Measurements from ENCODE around the gene SCFD1.
"Not testable (repeated sequence)": the region's sequence is repeated elsewhere in the genome, so short reads cannot be mapped to it uniquely, and the experiment has no call there.

Gene SCFD1, protein sequence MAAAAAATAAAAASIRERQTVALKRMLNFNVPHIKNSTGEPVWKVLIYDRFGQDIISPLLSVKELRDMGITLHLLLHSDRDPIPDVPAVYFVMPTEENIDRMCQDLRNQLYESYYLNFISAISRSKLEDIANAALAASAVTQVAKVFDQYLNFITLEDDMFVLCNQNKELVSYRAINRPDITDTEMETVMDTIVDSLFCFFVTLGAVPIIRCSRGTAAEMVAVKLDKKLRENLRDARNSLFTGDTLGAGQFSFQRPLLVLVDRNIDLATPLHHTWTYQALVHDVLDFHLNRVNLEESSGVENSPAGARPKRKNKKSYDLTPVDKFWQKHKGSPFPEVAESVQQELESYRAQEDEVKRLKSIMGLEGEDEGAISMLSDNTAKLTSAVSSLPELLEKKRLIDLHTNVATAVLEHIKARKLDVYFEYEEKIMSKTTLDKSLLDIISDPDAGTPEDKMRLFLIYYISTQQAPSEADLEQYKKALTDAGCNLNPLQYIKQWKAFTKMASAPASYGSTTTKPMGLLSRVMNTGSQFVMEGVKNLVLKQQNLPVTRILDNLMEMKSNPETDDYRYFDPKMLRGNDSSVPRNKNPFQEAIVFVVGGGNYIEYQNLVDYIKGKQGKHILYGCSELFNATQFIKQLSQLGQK

DNA sequence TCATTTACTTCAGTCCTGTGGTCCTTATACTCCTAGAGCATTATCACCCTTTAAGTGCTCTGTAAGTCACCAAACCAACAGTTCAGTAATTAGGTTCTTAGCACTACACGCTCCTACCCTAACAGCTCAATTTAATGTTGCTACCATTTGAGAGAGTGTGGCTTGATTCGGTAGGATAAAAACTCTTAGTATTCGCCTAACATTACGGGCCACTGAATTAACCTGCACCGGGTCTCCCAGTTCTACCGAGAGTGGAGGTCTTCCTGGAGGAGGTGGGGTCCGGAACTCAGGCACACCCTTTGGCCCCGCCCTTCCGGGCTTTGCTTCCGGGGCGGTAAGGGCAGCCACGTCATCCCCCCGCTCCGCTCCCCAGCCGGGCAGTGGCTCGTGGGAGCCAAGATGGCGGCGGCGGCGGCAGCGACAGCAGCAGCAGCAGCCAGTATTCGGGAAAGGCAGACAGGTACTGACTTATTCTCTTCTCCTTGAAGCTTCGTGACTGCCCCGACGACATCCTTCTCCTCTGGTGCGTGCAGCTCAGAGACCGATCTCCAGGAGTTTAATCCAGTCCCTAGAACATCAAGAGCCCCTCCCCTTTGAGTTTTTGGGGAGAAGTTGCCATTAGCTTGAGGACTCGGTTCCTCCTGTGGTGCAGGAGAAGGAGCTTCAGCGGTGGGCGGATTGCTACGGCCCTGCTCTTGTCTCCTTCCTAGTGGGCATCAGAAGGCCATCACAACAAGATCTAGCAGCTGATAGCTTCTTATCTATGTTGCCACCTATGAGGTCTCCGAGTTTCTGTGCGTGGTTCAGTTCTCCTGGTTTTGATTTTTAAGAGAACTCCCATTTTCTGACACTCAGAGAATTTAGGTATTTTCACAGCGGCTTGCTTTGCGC is at the start of gene SCFD1:
Gene SCFD1, plus strand, starts transcription at position 380 of the 891 bp plus-strand sequence. Its CDS starts 20 bp downstream, at position 400.
- DNase-seq, result peak; percentile 88

DNA sequence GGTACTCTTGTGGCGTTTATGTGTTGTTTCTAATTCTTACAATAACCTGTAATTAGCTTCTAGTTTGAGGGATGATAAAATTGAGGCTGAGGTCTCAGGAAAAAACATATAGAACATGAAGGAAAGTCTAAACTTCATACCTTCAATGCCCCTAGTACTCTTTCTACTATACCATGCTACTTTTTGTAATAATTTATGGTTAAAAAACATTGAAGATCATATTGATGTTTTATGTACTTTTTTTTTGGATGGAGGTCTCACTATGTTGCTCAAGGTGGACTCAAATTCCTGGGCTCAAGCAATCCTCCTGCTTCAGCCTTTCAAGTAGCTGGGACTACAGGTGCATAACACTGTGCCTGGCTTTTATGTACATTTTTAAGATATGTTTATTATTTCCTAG is 49.3 kb upstream of the SCFD1 start:
- DNase-seq, result no peak

DNA sequence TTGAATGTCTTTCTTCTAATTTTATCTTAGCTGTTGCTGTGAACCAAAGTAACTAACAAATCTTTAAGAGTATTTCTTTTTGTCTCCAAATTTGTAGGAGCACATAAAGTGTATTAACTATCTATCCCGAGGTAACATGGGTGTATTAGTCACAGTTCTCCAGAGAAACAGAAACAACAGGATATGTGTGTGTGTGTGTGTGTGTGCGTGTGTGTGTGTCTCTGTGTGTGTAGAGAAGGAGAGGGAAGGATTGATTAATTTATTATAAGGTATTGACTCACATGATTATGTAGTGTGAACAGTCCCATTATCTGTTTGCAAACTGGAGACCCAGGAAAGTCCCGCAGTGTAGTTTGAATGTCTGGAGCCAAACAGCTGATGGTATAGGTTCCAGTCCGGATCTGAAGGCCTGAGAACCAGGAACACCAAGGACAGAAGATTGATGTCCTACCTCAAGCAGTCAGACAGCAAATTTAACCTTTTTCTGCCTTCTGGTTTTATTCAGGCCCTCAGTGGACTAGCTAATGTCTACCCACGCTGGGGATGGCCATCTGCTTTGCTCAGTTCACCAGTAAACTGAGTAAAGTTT is 48.8 kb upstream of the SCFD1 start:
- DNase-seq, result peak; percentile 55

DNA sequence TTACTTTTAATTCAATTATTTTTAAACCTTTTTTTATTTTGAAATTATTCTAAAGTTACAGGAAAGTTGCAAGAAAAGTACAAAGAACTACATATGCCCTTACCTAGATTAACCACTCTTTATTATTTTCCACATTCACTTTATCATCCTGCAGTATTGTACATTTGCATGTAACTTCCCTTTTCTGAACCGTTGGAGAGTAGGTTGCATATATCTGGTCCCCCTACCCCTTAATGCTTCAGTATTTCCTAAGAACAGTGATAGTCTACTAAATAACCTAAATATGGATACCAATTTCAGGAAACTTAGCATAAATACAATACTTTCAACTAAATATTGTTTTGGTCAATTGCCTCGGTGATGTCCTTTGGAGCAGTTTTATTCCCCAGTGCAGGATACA is 48.2 kb upstream of the SCFD1 start:
- no peak for DNase-seq

DNA sequence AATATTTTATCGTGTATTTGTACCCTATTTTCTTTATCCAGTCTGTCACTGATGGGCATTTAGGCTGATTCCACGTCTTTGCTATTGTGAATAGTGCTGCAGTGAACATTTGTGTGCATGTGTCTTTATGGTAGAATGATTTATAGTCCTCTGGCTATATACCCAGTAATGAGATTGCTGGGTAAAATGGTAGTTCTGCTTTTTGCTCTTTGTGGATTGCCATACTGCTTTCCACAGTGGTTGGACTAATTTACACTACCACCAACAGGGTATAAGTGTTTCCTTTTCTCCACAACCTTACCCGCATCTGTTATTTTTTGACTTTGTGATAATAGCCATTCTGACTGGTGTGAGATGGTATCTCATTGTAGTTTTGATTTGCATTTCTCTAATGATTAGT is 47.3 kb upstream of the SCFD1 start:
- not testable (repeated sequence) for DNase-seq

DNA sequence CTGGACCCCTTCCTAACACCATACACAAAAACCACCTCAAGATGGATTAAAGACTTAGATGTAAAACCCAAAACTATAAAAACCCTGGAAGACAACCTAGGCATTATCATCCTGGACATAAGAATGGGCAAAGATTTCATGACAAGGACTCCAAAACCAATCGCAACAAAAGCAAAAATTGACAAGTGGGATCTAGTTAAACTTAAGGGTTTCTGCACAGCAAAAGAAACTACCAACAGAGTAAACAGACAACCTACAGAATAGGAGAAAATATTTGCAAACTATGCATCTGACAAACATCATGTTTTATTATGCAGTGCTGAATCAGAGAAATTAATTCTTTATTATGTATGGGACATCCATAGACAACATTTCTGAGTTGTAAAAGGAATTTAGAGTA is 45.8 kb upstream of the SCFD1 start:
- DNase-seq, result not testable (repeated sequence)

DNA sequence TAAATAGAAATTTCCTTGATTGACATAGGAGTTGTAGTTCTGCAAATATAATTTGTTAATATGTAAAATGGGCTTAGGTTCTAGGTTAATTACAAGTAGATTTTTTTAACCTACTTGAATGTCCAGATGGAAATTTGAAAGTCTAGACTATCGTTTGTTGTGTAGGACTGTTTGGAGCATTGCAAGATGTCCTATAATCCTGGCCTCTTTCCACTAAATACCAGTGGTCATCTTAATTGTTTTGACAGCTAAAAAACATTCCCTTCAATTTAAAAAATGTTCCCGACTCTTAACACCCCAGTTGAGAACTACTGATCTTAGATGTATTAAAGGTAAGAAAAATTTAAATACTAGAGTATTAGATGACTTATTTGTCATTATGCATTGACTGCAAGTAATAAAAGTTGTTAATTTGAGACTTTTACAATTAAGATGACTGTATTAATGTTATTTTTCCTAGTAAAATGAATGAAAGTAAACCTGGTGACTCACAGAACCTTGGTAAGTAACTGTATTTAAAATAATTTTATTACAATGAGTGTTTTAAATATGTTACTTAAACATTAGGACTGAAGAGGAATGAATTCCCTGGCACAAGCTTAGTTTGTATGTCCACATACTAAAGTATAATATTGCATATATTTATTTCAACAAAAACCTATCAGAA is 41.4 kb upstream of the SCFD1 start:
- DNase-seq, result no peak

DNA sequence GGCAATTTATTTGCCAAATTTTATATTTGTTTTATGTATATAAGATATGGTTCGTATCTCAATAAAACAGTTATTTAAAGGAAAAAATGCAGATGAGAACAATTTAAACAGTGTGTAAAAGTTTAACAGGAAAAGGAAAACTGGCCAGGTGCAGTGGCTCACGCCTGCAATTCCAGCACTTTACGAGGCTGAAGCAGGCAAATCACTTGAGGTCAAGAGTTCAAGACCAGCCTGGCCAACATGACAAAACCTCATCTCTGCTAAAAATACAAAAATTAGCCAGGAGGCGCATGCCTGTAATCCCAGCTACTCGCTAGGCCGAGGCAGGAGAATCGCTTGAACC is 40.9 kb upstream of the SCFD1 start:
- DNase-seq, result no peak

DNA sequence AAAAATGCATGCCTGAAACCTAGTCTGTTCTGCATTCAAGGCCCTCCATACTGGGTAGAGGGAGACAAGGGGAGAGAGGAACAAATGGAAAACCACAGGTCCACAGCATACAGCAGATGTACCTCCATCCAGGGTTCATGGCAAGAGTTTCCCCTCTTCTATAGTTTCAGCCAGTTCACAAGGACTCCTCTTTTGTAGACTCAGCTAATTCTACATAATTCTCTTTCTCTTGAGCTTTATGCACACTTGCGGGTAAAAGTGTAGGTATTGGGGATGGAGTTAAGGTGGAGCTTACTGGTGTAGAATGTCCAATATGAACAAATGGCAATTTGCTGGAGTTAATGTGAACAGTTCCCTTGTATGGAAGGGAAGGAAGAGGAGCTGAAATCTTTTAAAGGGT is 39.7 kb upstream of the SCFD1 start:
- no peak for DNase-seq

DNA sequence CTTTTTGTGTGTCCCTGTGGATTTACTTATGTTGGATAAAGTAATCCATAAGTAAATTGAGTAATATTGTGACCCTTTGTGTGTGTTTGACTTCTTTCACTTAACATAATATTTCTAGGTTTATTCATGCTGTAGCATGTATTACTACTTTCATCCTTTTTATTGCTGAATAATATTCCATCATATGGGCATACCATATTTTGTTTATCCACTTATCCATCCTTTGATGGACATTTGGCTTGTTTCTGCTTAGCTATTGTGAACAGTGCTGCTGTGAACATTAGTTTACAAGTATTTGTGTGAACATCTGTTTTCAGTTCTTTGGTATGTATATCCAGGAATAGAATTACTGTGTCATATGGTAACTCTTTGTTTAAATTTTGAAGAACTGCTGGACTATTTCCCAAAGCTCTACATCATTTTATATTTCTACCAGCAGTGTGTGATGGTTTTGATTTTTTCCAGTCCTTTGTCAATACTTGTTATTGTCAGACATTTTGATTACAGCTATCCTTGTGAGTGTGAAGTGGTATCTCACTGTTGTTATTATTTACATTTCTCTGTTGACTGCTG is 38.0 kb upstream of the SCFD1 start:
- peak; percentile 7 for DNase-seq

DNA sequence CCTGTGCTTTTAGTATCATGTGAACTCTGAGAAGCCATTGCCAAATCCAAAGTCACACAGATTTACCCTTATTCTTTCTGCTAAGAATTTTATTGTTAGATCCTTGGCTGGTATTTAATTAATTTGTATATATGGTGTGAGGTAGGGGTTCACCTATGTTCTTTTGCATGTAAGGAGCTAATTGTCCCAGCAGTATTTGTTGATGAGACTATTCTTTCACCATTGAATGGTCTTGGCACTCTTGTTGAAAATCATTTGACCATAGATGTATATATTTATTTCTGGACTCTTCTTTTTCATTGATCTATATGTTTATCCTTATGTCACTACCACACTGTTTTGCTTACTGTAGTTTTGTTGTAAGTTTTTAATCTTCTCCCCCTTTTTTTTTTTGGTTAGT is 36.9 kb upstream of the SCFD1 start:
- DNase-seq, result no peak

DNA sequence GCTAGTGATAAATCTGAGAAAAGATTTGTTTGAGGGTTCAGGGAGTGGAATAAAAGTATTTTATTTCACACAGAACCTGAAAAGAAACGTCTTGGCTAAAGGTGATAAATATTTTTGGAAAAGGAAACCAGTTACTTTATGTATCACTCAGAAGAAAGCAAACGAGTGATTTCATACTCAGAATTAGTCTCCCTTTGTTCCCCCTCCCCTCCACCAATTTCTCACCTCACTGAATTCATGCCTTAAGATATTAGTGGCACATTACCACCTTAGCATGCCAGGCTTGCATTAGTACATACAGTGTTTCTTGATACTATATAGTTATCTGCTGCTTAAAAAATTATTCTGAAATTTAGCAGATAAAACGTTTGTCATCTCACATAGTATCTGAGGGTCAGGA is 35.0 kb upstream of the SCFD1 start:
- DNase-seq, result no peak

DNA sequence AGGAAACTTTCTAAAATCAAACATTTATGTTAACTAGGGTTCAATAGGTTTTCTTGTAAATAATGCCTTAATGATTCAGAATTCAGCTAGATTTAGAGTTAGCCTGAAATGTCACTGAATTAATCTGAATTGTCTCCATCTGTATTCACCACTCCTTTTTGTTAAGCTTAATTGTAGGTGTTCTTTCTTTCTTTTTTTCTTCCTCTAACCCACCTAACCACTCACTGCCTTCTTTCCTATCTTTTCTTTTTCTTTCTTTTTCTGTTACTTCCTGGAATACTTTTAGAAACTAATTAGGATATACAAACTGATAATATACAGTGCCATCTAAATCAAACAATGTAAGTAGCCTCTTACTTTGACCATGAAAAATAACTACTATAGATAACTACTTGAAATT is 33.2 kb upstream of the SCFD1 start:
- no peak for DNase-seq

DNA sequence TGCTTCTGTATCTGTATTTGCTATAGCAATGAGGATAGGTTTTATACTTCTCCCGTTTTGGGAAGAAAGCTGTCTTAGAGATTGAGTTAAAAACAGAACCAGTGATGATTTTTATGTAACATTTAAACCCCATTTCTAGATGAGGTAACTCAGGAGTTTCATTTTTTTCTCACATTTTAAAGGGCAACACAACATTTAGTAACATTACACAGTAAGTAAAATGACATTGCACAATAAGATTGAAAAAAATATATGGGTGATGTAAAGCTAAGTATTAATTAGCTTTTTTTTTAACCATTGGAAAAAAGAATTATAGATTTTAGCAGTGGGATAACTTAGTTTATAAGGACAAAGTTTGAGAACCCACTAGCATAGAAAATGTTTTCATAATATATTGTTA is 25.2 kb upstream of the SCFD1 start:
- DNase-seq, result no peak

DNA sequence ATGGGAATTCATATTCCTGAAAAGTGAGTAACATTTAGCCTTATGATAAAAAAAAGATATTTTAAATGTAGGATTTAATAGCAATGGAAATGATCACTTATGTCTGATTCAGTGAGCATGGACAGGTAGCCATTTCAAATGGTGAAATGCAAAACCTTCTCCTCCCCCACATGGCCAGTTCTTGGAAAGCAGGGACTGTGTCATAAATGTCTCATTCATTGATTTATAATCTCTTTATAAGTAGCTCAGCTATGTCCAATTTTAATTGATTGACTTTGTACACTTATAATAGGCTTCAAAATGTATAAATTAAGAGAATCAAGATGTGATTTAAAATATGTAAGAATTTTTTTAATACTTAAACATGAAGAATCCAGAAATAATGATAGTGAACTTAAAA is 24.6 kb upstream of the SCFD1 start:
- no peak for DNase-seq

DNA sequence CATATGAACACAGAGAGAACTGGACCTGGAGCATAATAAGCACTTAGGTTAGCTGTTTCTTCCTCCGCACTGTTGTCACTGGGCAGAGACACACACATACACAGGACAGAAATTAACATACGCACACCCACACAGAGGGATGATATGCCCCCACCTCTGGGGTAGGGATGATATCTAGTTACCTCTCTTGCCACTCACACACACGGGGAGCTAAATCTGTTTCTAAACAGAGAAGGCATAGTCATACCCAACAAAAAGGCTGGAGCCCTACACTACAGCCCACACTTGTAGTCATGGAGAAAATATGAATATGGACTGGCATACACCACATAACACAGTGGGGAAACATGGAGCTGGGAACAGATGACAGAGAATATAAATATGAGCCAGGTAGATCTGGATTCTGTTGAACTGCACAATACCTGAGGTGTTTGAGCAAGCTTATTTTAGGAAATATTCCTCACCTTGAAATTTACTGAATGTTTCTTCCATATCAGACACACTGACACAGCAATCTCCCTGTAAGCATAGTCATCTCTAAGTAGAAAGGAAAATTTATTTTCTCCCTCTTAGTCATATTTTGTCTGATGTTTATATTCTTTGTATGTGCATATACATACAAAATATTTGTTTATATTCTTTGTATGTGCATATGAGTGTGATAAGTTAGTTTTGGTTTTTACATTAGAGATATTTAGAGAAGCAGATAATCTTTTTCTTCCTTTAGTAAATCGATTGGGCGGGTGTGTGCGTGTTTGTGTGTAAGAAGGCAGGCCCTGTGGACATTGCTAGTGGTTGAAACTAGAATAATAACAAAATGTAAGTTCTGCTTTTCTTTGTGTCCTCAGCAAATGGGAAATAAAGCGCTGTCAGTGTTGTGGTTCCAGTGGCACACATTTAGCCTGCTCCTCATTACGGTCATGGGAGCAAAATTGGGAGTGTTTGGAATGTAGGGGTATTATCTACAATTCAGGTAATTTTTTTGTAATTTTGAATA is 20.9 kb upstream of the SCFD1 start:
- no peak for DNase-seq

DNA sequence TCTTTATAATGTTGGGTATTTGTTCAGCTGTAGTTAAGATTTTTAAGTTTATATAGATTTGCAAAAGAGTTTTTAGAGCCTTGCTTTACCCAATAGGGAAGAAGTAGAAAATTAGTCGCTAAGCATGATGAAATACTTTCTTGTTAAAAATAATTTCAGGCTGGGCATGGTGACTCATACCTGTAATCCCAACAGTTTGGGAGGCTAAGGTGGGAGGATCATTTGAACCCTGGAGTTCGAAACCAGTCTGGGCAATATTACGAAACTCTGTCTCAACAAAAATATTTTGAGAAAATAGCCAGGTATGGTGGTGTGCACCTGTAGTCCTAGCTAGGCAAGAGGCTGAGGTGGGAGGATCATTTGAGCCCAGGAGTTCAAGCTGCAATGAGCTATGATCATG is 18.7 kb upstream of the SCFD1 start:
- no peak for DNase-seq

DNA sequence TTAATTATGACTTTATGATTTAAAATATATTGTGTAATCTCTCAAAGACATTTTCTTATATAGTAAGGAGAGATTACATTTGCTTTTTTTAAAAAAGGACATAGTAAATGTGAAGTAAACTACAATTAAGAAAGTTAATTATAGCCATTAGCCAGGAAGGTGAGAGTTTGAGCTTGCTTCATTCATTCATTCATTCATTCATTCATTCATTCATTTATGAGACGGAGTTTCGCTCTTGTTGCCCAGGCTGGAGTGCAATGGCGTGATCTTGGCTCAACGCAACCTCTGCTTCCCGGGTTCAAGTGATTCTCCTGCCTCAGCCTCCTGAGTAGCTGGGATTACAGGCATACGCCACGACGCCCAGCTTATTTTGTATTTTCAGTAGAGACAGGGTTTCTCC is 17.4 kb upstream of the SCFD1 start:
- DNase-seq, result not testable (repeated sequence)

DNA sequence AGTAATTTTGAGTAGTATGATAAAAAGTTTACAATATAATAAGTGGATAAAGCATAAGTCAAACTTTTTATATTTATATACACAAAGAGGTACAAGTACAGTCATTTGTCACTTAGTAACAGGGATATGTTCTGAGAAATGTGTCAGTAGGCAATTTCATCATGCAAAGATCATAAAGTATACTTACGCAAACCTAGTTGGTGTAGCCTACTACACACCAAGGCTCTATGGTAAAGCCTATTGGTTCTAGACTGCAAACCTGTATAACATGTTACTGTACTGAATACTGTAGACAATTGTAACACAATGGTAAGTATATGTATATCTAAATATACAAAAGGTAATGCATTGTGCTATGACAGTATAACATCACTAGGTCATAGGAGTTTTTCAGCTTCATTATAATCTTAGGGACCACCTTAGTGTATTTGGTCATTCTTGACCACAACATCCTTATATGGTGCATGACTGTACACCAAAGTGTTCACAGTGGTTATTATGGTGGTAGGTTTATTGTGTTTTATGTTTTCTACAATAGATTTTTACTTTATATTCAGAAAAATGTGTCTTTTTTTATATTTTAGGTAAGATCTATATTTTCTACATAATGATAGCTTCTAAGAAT is 14.9 kb upstream of the SCFD1 start:
- peak; percentile 39 for DNase-seq

DNA sequence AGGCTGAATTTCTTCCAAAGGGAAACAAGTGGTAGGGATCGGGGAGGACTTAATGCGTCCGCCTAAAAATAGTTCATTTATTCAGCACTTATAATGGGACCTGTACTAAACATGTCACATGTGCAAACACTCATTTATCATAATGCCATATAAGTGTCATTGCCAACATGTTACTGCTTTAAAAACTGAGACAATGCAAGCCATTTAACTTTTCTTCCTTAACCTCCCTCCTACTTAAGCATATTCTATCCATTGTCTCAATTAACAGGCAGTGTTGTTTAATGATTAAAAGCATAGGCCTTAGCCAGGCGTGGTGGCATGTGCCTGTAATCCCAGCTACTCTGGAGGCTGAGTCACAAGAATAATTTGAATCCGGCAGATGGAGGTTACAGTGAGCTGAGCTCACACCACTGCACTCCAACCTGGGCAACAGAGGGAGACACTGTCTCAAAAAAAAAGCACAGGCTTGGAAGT is 13.5 kb upstream of the SCFD1 start:
- peak; percentile 54 for DNase-seq
